Stomach smooth muscle (tissue), 2 donors: ENCODE measurements around the gene RECQL5.

Experiments
- H3K27ac ChIP-seq: one replicate; pipeline ENCODE4 v1.7.0; 2013; ENCODE audit warnings: mild to moderate bottlenecking, low read length, inconsistent platforms
- H3K27me3 ChIP-seq, 2 donors: one replicate each; pipeline ENCODE4 v1.7.0; 2013; ENCODE audit warnings: low read length in 2 of 2; ENCODE audit not compliant: insufficient read depth in 2 of 2, control insufficient read depth in 1 of 2
- H3K36me3 ChIP-seq, 2 donors: one replicate each; pipeline ENCODE4 v1.7.0; 2013; ENCODE audit warnings: low read length in 2 of 2; ENCODE audit not compliant: control insufficient read depth in 2 of 2, insufficient read depth in 2 of 2
- H3K4me1 ChIP-seq: one replicate; pipeline ENCODE4 v1.7.0; 2013; ENCODE audit warnings: low read length; ENCODE audit not compliant: control insufficient read depth, insufficient read depth
- H3K4me3 ChIP-seq, 2 donors: one replicate each; pipeline ENCODE4 v1.7.0; 2013; ENCODE audit warnings: low read length in 2 of 2
- H3K9ac ChIP-seq, 2 donors: one replicate each; pipeline ENCODE4 v1.7.0; 2013; ENCODE audit warnings: low read length in 2 of 2, mild to moderate bottlenecking in 1 of 2
- H3K9me3 ChIP-seq, 2 donors: one replicate each; pipeline ENCODE4 v1.7.0; 2013; ENCODE audit warnings: low read length in 2 of 2; ENCODE audit not compliant: control insufficient read depth in 2 of 2
- donor health status: healthy.
- donor health status: Pancreatic carcinoma.

Gene RECQL5

DNA sequence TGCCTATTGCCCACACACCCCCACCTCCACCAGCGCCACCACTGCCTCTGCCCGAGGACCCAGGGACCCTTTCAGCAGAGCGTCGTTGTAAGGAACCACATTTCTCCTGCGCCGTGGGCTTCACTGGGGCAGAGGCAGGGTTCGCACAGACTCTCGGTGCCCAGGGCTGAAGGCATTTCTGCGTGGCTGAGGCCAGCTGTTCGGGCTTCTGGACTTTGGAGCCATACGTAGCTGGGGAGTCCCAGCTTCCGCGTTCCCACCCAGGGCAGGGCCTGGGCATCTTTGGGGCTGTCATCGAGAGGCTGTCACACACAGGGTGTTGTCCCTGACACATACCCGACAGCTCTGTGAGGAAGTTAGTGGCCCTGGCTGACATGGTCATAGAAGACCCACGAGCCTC is 49.7 kb downstream of the RECQL5 start:
- Histone ChIP-seq H3K4me3 (no peak overlapping the region), H3K27me3 (no peaks in the 10 kb centered on the region), H3K4me1 (no peaks in the 10 kb centered on the region), H3K9ac (no peak overlapping the region), H3K9me3 (no peaks in the 10 kb centered on the region), H3K36me3 (peaks cover 7 to 17% of the 10 kb centered on the region in 2 donors), H3K27ac (no peak overlapping the region)

DNA sequence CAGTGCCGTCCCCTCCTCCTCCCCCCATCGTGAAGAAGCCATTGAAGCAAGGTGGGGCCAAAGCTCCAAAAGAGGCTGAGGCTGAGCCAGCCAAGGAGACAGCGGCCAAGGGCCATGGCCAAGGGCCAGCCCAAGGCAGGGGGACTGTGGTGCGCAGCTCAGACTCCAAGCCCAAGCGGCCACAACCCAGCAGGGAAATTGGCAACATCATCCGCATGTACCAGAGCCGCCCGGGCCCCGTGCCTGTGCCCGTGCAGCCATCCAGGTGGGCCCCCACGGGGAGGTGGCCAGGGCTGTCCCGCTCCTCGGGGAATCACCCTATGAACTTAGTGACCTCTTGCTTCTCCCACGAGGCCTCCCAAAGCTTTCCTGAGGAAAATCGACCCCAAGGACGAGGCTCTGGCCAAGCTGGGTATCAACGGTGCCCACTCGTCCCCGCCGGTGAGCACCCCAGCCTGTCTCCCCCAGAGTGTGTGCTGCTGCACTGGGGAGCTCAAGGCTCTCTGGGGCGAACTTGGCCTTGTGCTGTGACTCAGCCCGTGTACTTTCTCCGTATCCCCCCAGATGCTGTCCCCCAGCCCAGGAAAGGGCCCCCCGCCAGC is 50.3 kb downstream of the RECQL5 start:
- Histone ChIP-seq H3K4me1 (no peaks in the 10 kb centered on the region), H3K27ac (no peak overlapping the region), H3K4me3 (no peak overlapping the region), H3K27me3 (no peaks in the 10 kb centered on the region), H3K36me3 (peaks cover 10 to 11% of the 10 kb centered on the region in 2 donors), H3K9ac (no peak overlapping the region), H3K9me3 (no peaks in the 10 kb centered on the region)

DNA sequence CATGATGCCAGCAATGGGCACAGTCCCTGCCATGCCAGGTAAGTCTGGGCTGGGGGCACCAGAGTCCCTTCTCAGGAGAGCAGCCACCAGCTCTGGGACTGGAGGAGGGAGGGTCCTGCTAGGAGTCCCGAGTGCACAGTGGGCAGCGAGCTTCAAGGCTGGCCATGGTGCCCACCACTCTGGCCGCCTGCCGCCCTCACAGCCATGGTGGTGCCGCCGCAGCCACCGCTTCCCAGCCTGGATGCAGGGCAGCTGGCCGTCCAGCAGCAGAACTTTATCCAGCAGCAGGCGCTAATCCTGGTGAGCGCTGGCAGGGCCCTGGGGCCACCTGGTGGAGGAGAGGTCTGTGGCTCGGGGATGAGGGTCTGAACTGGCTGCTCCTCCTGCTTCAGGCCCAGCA is 51.7 kb downstream of the RECQL5 start:
- H3K4me1 ChIP-seq = no peaks in the 10 kb centered on the region
- no peak overlapping the region for H3K4me3 ChIP-seq
- H3K27ac ChIP-seq = no peak overlapping the region
- H3K9ac ChIP-seq = no peak overlapping the region
- peaks cover 9 to 10% of the 10 kb centered on the region in 2 donors for H3K36me3 ChIP-seq
- no peaks in the 10 kb centered on the region for H3K9me3 ChIP-seq
- H3K27me3 ChIP-seq = no peaks in the 10 kb centered on the region

DNA sequence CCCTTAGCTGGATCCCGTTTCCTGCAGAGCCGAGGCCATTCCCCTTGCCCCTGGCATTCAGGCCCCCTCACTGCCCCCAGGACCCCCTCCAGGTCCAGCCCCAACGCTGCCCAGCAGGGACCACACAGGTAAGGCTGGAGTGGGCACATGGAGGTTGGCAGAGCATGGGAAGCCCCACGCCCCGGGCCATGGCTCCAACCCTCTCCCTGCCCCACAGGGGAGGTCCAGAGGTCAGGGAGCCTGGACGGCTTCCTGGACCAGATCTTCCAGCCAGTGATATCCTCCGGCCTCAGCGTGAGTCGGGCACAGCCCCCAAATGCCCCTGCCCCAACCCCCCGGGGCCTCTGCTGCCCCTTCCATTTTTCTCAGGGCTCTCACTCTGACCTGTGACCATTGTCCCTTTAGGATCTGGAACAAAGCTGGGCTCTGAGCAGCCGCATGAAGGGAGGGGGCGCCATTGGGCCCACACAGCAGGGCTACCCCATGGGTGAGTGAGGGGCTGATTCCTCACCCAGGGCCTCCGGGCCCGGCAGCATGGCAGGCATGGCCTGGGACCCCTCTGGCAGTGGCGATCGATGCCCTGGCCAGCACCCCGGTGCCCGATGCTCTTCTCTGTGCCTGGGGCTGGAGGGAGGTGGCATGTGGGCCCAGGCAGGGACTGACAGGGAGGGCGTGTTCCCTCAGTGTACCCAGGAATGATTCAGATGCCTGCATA is 52.2 kb downstream of the RECQL5 start:
- peaks cover 9 to 10% of the 10 kb centered on the region in 2 donors for H3K36me3 ChIP-seq
- H3K9ac ChIP-seq = no peak overlapping the region
- no peaks in the 10 kb centered on the region for H3K27me3 ChIP-seq
- H3K9me3 ChIP-seq = no peaks in the 10 kb centered on the region
- H3K27ac ChIP-seq = no peak overlapping the region
- H3K4me3 ChIP-seq = no peak overlapping the region
- H3K4me1 ChIP-seq = no peaks in the 10 kb centered on the region

DNA sequence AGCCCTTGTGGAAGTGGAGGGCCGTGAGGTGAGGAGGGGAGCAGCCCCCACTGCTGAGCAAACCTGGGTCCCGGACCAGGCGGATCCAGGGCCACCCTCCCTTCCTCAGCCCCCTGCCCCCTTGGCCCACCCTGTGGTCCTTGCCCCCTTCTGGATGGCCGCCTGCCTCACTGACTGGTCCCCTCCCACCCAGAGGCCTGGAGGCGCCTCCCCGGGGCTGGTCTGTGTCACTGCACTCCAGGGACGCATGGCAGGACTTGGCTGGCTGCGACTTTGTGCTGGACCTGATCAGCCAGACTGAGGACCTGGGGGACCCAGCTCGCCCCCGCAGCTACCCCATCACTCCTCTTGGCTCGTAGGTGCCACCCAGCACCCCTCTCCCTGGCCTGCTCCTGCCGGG is 52.9 kb downstream of the RECQL5 start:
- Histone ChIP-seq H3K36me3 (peaks cover 9 to 10% of the 10 kb centered on the region in 2 donors), H3K9me3 (no peaks in the 10 kb centered on the region), H3K4me3 (no peak overlapping the region), H3K4me1 (no peaks in the 10 kb centered on the region), H3K9ac (no peak overlapping the region), H3K27ac (no peak overlapping the region), H3K27me3 (no peaks in the 10 kb centered on the region)

DNA sequence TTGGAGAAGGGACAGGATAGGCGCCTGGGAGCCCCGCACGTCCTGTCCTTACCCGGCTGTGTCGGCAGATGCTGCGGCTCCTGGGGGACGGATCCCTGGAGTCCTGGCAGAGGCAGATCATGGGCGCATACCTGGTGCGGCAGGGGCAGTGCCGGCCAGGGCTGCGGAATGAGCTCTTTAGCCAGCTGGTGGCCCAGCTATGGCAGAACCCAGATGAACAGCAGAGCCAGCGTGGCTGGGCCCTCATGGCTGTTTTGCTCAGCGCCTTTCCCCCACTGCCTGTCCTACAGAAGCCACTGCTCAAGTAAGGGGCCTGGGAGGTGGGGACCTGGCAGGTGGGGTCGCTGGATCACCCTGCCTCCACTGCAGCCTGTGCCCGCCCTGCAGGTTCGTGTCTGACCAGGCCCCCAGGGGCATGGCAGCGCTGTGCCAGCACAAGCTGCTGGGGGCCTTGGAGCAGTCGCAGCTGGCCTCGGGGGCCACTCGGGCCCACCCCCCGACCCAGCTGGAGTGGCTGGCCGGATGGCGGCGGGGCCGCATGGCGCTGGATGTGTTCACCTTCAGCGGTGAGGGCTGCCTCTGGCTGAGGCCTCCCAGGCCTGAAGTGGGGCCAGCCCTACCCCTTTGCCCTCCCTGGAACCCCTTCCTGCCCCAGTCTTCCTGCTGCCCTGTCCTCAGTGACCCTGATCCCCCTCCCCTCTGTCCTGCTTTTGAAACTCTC is 53.9 kb downstream of the RECQL5 start:
- Histone ChIP-seq H3K4me3 (no peak overlapping the region), H3K9me3 (no peaks in the 10 kb centered on the region), H3K36me3 (peaks cover 7 to 8% of the 10 kb centered on the region in 2 donors), H3K9ac (no peak overlapping the region), H3K4me1 (no peaks in the 10 kb centered on the region), H3K27ac (no peak overlapping the region), H3K27me3 (no peaks in the 10 kb centered on the region)

DNA sequence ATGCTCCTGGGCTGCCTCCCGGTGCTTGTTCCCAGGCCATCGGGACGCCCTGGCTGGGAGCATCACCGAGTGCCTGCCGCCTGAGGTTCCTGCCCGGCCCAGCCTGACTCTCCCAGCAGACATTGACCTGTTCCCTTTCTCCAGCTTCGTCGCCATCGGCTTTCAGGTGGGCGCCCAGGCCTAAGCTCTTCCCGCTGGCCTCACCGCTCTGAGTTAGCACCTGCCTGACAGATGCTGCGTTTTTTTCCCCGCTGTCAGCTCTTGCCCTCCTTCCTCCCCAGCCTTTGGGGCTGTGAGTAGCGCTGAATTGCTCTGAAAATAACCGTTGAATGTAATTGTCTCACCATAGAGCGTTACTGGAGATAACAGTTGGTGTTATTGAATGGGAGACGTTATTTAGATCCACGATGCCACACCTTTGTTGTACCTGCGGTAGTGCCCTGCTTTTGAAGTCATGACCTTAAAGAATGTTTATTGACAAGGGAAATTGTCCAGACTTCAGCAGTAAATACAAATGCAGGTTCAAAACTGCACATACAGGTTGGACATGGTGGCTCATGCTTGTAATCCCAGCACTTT is 55.0 kb downstream of the RECQL5 start:
- H3K4me1 ChIP-seq = no peaks in the 10 kb centered on the region
- no peak overlapping the region for H3K27ac ChIP-seq
- no peak overlapping the region for H3K9ac ChIP-seq
- peaks cover 3 to 4% of the 10 kb centered on the region in 2 donors for H3K36me3 ChIP-seq
- H3K4me3 ChIP-seq = no peak overlapping the region
- H3K9me3 ChIP-seq = no peaks in the 10 kb centered on the region
- H3K27me3 ChIP-seq = no peaks in the 10 kb centered on the region

DNA sequence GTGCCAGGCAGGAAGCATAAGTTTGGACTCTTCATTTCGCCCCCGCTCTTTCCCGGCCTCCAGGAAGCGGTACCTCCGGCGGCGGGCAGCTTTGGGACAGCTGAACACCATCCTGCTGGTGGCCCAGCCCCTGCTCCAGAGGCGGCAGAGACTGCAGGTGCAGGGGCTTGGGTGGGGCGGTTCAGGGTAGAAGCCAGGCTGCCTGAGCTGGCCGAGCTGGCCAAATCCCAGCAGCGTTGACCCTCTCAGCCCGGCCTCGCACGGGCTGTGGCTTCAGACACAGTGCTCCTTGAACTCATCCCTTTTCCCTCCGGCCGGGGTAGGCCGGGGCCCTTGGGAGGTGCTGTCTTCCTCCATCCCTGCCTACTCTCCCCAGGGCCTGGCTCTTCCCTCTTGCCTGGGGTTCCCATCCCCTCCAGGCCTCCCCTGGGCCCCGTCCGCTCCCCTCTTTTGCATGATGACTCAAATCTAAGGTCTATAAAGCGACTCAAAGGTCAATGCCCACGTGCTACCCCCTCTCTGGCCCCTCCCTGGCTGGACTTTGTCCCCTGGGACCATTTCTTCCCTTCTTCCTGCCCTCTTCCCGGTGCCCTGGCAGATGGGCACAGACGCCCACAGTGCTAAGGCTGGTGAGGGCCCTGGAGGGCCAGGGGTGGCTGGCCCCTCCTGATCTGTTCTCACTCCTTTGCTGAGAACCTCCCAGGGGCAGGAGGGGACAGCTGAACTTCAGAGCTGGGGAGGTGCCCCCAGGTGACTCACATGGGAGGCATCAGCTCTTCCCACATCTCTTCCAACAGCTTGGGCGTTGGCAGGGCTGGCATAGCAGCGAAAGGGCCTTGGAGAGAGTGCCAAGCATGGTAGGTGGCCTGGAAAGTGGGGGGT is 56.6 kb downstream of the RECQL5 start:
- Histone ChIP-seq H3K4me1 (no peaks in the 10 kb centered on the region), H3K9me3 (no peaks in the 10 kb centered on the region), H3K36me3 (peaks cover 3 to 5% of the 10 kb centered on the region in 2 donors), H3K27ac (no peak overlapping the region), H3K9ac (no peak overlapping the region), H3K4me3 (no peak overlapping the region), H3K27me3 (no peaks in the 10 kb centered on the region)

DNA sequence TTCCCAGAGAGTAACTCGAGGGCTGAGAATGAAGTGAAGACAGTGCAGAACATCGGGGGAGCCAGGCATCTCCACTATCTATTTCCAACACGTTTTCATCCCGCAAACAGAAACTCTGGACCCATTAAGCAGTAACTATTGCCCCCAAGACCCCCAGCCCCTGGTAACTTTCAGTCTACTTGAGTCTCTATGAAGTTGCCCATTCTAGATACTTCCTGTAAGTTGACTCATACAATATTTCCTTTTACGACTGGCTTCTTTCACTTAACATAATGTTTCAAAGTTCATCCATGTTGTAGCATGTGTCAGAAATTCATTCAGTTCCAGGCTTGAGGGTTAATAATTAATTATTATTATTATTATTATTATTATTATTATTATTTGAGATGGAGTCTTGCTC is 59.9 kb downstream of the RECQL5 start:
- Histone ChIP-seq H3K27ac (no peak overlapping the region), H3K4me1 (peaks cover 4% of the 10 kb centered on the region), H3K36me3 (peaks cover 1 to 2% of the 10 kb centered on the region in 2 donors), H3K4me3 (no peak overlapping the region), H3K9ac (no peak overlapping the region), H3K9me3 (no peaks in the 10 kb centered on the region), H3K27me3 (no peaks in the 10 kb centered on the region)

DNA sequence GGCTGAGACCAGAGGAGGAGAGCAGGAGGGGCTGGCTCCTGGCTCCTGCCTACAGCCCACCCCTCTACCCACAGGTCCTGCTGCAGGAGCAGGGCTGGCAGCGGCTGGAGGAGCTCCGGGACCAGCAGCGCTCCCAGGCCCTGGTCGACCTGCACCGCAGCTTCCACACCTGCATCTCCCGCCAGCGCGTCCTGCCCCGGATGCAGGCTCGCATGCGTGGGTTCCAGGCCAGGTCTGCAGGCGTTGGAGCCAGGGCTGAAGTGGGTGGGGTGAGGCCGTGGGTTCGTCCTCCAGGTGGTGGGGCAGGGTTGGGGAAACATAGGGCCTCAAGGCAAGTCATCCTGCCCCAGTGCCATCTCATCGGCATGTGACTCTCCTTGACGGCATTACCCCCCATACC is 61.2 kb downstream of the RECQL5 start:
- H3K4me3 ChIP-seq = no peak overlapping the region
- peaks cover 0 to 2% of the 10 kb centered on the region in 2 donors for H3K36me3 ChIP-seq

More for the DNA sequence above, 61.2 kb downstream of the RECQL5 start:
- Histone ChIP-seq H3K9ac (no peak overlapping the region), H3K4me1 (peaks cover 4% of the 10 kb centered on the region), H3K27me3 (no peaks in the 10 kb centered on the region), H3K27ac (no peak overlapping the region), H3K9me3 (no peaks in the 10 kb centered on the region)
